Left lung (tissue), 10 donors: ENCODE results near the gene MYO7A. TPM values are rescaled to one million over a fixed set of nuclear protein-coding genes. Genes with fewer than 3 reads are reported as not detected.

Source experiments
- ATAC-seq: fragments of 200-7000 bp; cut with Tn5 transposase; one replicate; pipeline ENCODE4 v1.9.1; 2020; ENCODE audit warnings: moderate library complexity
- DNase-seq, 4 donors: peaks; one replicate each; pipeline ENCODE4 v3.0.0-alpha.2; 2013 to 2020
- H3K27ac ChIP-seq, 2 donors: fragments of 200-600 bp; sonication (generic) in 1 of 2; one replicate each; pipeline versions ENCODE4 v1.5.0 to v1.8.0; 2020 to 2021
- H3K27me3 ChIP-seq, 2 donors: fragments of 200-600 bp; sonication (generic) in 1 of 2; one replicate each; pipeline versions ENCODE4 v1.5.0 to v1.8.0; 2020 to 2021
- H3K36me3 ChIP-seq, 2 donors: fragments of 200-600 bp; sonication (generic) in 1 of 2; one replicate each; pipeline versions ENCODE4 v1.5.0 to v1.8.0; 2020 to 2021
- H3K4me1 ChIP-seq, 2 donors: fragments of 200-600 bp; one replicate each; pipeline ENCODE4 v1.8.0; 2021
- H3K4me3 ChIP-seq, 2 donors: fragments of 200-600 bp; sonication (generic) in 1 of 2; one replicate each; pipeline versions ENCODE4 v1.5.0 to v1.8.0; 2020 to 2021; ENCODE audit warnings: mild to moderate bottlenecking in 1 of 2
- H3K9me3 ChIP-seq, 2 donors: fragments of 200-600 bp; sonication (generic) in 1 of 2; one replicate each; pipeline versions ENCODE4 v1.5.0 to v1.8.0; 2020 to 2021
- CTCF ChIP-seq, 2 donors: fragments of 200-600 bp; sonication (generic) in 1 of 2; IDR thresholded peaks; one replicate each; pipeline versions ENCODE4 v1.5.0 to v1.8.0; 2021; ENCODE audit warnings: antibody characterized with exemption in 2 of 2
- intact Hi-C, 2 donors: fragments of 100-400 bp; cut with DNase I; formaldehyde crosslinking; loops; one replicate each; pipeline versions ENCODE4 v1.11.2 to v1.14.2; 2022
- polyA plus RNA-seq, 6 donors: library from polyadenylated mRNA; unstranded; fragments of 120-200 nt; gene quantifications; one replicate each; pipeline ENCODE4 v1.2.1, GENCODE V29; 2013; ENCODE audit not compliant: insufficient read length in 6 of 6
- total RNA-seq, 2 donors: library from RNA; stranded (reverse); fragmentation: NEBNext Ultra II Directional; extraction: Animal tissue kit (Norgen Biotek cat#: 25700); gene quantifications; one replicate each; pipeline ENCODE4 v1.2.1, GENCODE V29; 2021
- donor health status: DM: no; HTN: yes; CAD: no.
- donor health status: DM: no; HTN: no; CAD: no.

Gene MYO7A
- total and polyA plus RNA-seq, 8 donors, result 4.8 to 13.5 (median 5.8) TPM

DNA sequence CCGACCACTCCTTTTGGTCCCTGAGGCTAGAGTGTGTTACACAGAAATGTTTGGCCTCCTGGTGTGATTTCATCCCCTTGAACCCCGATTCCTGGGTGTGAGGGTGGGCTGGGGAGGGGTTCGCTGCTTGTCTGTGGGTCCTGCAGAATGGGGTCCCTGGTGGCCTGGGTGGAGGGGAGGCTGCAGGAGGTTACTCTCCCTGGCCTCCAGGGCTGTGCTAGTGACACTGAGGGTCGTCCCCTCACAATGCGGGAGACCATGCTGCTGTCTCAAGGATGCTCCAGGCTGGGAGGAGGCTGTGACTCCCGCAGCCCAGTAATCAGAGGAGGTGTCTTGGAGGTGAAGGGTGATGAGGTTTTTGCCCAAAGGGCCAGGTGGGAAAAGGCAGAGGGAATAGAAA lies 42.4 kb upstream of the MYO7A start:
- Histone ChIP-seq H3K27me3 (no peaks in the 10 kb centered on the region), H3K27ac (no peak overlapping the region), H3K36me3 (no peaks in the 10 kb centered on the region), H3K4me1 (peaks cover 5 to 13% of the 10 kb centered on the region in 2 donors), H3K9me3 (no peaks in the 10 kb centered on the region), H3K4me3 (no peak overlapping the region)
- DNase-seq (peak in 2 of 4 donors; percentile 15 to 25), ATAC-seq (no peak)
- intact Hi-C loops, result loop anchor here in 1 of 2 donors (5.0 kb wide), 1 partner anchor 38 kb away; no protein-coding TSS in a partner anchor
- TF ChIP-seq CTCF (IDR thresholded peaks at IDR 0.05), result no peak

DNA sequence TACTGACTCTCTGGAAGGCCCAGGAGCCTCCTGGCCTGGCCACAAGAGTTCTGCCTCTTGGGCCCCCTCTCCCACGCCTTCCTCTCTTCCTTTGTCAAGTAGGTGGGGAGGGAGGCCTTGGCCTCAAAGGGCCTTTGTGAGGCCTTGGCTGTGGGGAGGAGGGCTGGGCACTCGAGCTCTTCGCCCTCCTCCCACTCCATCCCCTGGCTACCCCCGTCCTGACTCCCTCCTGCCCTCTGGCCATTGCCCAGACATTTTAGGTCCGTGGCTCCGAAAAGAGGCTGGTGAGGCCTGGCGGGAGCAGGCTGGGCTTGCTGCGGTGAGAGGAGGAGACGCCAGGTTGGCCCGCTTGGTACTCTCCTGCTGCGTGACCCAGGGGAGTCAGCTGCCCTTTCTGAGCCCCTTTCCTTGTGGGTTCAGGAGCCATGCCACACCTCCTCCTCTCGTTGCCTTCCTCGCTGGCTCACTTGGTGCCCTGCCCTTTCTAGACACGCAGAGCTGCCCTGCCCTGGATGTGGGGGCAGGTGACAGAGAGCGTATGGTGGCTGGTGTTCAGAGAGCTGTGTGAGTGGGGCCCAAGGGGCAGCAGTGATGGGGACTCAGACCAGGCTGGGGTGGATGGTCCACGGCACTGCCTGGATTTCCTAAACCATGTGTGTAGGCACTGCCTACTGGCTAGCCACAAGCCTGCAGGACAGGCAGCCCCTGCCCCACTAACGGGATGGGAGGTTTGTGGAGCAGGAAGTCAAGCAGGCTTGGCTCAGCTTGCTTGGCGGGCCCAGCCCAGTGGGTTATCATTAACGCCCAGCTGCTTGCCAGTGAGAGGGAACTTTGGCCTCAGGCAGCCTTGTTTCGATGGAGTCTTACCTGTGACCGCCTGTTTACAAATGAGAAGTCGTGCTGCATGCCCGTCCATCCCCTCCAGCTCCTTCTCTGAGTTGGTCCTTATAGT lies 41.2 kb upstream of the MYO7A start:
- ATAC-seq (no peak), DNase-seq (peak in 2 of 4 donors; percentile 17 to 55)
- H3K27ac ChIP-seq, result no peak overlapping the region
- no peak for TF ChIP-seq CTCF (IDR thresholded peaks at IDR 0.05)
- no peaks in the 10 kb centered on the region for H3K9me3 ChIP-seq
- H3K36me3 ChIP-seq, result no peaks in the 10 kb centered on the region
- H3K4me1 ChIP-seq, result peaks cover 5 to 13% of the 10 kb centered on the region in 2 donors
- no peak overlapping the region for H3K4me3 ChIP-seq
- H3K27me3 ChIP-seq, result no peaks in the 10 kb centered on the region
- intact Hi-C loops, result loop anchor here in 1 of 2 donors (5.0 kb wide), 1 partner anchor 39 kb away; no protein-coding TSS in a partner anchor

GRCh38 chr11:77087723-77088225 lies 40.3 kb upstream of the MYO7A start:
- ATAC-seq (no peak), DNase-seq (peak in 1 of 4 donors; percentile 66)
- no peaks in the 10 kb centered on the region for H3K36me3 ChIP-seq
- no peak for TF ChIP-seq CTCF (IDR thresholded peaks at IDR 0.05)
- no peak overlapping the region for H3K27ac ChIP-seq
- H3K4me3 ChIP-seq, result no peak overlapping the region
- H3K9me3 ChIP-seq, result no peaks in the 10 kb centered on the region
- intact Hi-C loops, result loop anchor here in 1 of 2 donors (5.0 kb wide), 1 partner anchor 40 kb away; no protein-coding TSS in a partner anchor
- H3K4me1 ChIP-seq, result peaks cover 0 to 5% of the 10 kb centered on the region in 2 donors
- H3K27me3 ChIP-seq, result no peaks in the 10 kb centered on the region

DNA sequence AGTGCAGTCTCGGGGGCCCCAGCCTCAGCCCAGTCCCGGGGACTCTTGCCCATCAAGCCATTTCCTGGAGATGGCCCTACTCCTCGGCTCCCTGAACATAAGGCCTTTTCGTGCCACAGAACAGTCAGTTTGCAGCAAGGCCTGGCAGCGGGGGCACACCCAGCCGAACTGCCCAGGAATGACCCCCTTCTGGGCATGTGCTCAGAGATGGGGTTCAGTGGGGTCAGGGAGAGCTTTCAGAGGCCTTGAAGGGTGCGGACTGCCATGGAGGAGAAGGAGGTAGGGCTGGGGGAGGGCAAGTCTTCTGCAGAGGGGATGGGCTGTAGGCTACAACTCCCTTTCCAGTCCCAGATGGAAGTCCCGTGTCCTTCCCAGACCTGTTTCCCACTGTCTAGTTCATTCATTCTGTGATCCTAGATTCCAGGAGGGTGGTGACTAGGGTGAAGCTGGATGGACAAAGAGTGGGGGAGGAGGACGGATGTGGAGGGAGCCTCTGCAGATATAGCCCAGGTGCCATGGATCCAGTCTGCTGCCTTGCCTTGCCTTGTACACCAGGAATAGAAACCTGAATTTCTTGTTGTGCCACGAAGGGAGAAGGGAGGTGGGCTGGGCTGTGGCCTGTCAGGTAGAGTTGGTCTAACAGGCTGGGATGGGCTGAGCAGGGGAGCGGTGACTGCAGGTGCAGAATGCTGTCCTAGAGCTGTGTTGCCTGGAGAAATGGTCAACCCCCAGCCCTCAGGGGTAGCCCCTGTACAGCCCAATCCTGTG lies 39.6 kb upstream of the MYO7A start:
- no peaks in the 10 kb centered on the region for H3K27me3 ChIP-seq
- no peak overlapping the region for H3K27ac ChIP-seq
- no peaks in the 10 kb centered on the region for H3K36me3 ChIP-seq
- peak in 2 of 4 donors; percentile 45 to 78 for DNase-seq
- no peaks in the 10 kb centered on the region for H3K4me1 ChIP-seq
- H3K9me3 ChIP-seq, result no peaks in the 10 kb centered on the region
- no peak for ATAC-seq
- TF ChIP-seq CTCF (IDR thresholded peaks at IDR 0.05), result no peak
- H3K4me3 ChIP-seq, result no peak overlapping the region
- intact Hi-C loops, result loop anchor here in 1 of 2 donors (5.0 kb wide), 1 partner anchor 41 kb away; no protein-coding TSS in a partner anchor
